PFSK-1 (cell line): ENCODE results near the gene KCNIP3.

Experiments used
- FOXP2 ChIP-seq: optimal IDR thresholded peaks from 2 replicates; pipeline ENCODE3; 2011; ENCODE audit warnings: borderline replicate concordance, control low read depth, inconsistent platforms; ENCODE audit not compliant: insufficient read depth; ENCODE audit errors: extremely low read length, extremely low read depth
- POLR2AphosphoS5 ChIP-seq: IDR thresholded peaks from 2 replicates; pipeline ENCODE4 v1.6.1; 2012; ENCODE audit warnings: low read depth, mild to moderate bottlenecking, control low read depth, low read length, moderate library complexity
- REST ChIP-seq, 2 experiments: IDR thresholded peaks; 2 replicates each; pipeline versions ENCODE4 v1.6.1 to v1.8.0; 2011 to 2012; ENCODE audit warnings: low read depth in 2 of 2, low read length in 2 of 2, control low read depth in 1 of 2, inconsistent platforms in 1 of 2, mild to moderate bottlenecking in 1 of 2, moderate library complexity in 1 of 2; ENCODE audit not compliant: insufficient read depth in 1 of 2
- SIN3A ChIP-seq: IDR thresholded peaks from 2 replicates; pipeline ENCODE4 v1.6.1; 2012; ENCODE audit warnings: mild to moderate bottlenecking, low read length, moderate library complexity, borderline replicate concordance; ENCODE audit not compliant: insufficient read depth
- TAF1 ChIP-seq: IDR thresholded peaks from 2 replicates; pipeline ENCODE4 v1.6.1; 2012; ENCODE audit warnings: low read length, control low read depth, borderline replicate concordance; ENCODE audit not compliant: insufficient read depth

The KCNIP3 gene

DNA sequence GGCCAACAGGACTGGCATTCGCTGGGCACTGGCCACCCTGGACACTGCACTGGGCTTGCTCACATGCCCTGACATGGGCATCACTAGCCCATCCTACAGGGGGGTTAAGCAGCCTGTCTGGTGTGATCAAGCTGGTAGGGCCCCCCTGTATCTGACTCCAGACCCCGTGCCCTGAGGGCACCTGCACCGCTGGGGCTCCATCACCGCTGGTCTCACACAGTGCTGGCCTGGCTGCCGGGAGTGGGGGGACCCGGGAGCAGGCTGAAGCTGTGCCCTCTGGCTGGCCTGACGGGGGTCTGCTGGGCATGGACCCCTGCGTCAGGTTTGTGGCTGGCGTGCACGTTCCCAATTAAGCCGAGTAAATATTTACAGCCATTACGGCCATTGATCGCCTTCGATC lies 32.3 kb downstream of the KCNIP3 start:
- TF ChIP-seq POLR2AphosphoS5 = no peak
- no peak for TF ChIP-seq REST (IDR thresholded peaks at IDR 0.05; ENCODE audit: insufficient read depth in 1 of 2, low read depth in 2 of 2, low read length in 2 of 2)
- no peak for TF ChIP-seq SIN3A
- TF ChIP-seq TAF1 = no peak
- no peak for TF ChIP-seq FOXP2

GRCh38 chr2:95329891-95330793 lies 33.0 kb downstream of the KCNIP3 start:
- TF ChIP-seq REST (IDR thresholded peaks at IDR 0.05; ENCODE audit: insufficient read depth in 1 of 2, low read depth in 2 of 2, low read length in 2 of 2) = no peak
- no peak for TF ChIP-seq FOXP2
- no peak for TF ChIP-seq TAF1
- TF ChIP-seq POLR2AphosphoS5 = no peak
- no peak for TF ChIP-seq SIN3A

DNA sequence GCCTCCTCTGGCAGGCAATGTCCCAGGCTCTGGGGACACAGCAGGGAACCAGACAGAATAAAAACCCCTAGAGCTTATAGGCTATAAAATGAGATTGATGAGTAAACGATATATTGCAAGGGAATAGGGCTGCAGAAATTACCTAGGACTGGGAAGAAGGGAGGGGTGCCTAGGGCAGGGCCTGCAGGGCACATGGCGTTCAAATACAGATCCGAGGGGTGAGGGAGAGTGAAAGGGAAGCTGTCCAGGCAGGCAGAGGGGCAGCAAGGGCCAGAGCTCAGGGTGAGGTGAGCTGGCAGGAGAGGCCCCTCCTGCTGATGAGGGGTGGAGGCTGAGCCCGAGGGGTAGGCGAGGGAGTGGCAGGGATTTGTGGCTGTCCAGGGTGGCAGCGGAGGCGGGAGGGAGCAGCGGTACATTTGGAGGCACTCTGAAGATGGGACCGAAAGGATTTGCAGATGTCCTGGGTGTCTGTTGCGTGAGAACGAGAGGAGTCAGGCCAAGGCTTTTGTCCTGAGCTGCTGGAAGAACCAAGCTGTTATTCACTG lies 33.7 kb downstream of the KCNIP3 start:
- no peak for TF ChIP-seq REST (IDR thresholded peaks at IDR 0.05; ENCODE audit: insufficient read depth in 1 of 2, low read depth in 2 of 2, low read length in 2 of 2)

GRCh38 chr2:95331606-95332005 lies 34.5 kb downstream of the KCNIP3 start:
- no peak for TF ChIP-seq FOXP2
- TF ChIP-seq POLR2AphosphoS5 = no peak
- no peak for TF ChIP-seq SIN3A
- TF ChIP-seq REST (IDR thresholded peaks at IDR 0.05; ENCODE audit: insufficient read depth in 1 of 2, low read depth in 2 of 2, low read length in 2 of 2) = no peak
- TF ChIP-seq TAF1 = no peak
